ENCODE results near the gene ATP6V1G3.

Gene ATP6V1G3

GRCh38 chr1:198564716-198565115 lies 24.2 kb upstream of the ATP6V1G3 start:
- Histone ChIP-seq H2BK5ac (ENCODE audit: low read length) (no peak overlapping the region), H3K27me3 (ENCODE audit: control insufficient read depth in 3 of 3, insufficient read depth in 3 of 3, low read depth in 1 of 3, low read length in 3 of 3) (no peaks in the 10 kb centered on the region), H2AFZ (ENCODE audit: low read length) (no peak overlapping the region), H3K4me3 (ENCODE audit: low read length in 2 of 2) (no peak overlapping the region), H3K36me3 (replicated peaks in 1 of 2; ENCODE audit: control insufficient read depth in 2 of 2, insufficient read depth in 2 of 2, low read length in 2 of 2) (no peaks in the 10 kb centered on the region), H3K9me3 (replicated peaks in 1 of 2; ENCODE audit: control insufficient read depth in 2 of 2, insufficient read depth in 1 of 2, low read depth in 1 of 2, low read length in 2 of 2) (no peaks in the 10 kb centered on the region), H3K23ac (ENCODE audit: low read depth, low read length, poor library complexity) (no peak overlapping the region), H3K4ac (ENCODE audit: low read length) (no peak overlapping the region), H2BK12ac (ENCODE audit: low read length) (no peak overlapping the region), H2AK5ac (ENCODE audit: low read depth, low read length) (no peak overlapping the region), H3K79me1 (ENCODE audit: low read depth, low read length) (no peaks in the 10 kb centered on the region), H3K4me2 (ENCODE audit: insufficient read depth, low read length, poor library complexity, severe bottlenecking) (no peak overlapping the region), H4K91ac (ENCODE audit: low read depth, low read length, poor library complexity) (no peak overlapping the region), H3K9ac (ENCODE audit: low read depth, low read length, poor library complexity) (no peak overlapping the region), H2BK15ac (ENCODE audit: low read length) (no peak overlapping the region), H2BK120ac (ENCODE audit: low read depth, low read length) (no peak overlapping the region), H3K27ac (replicated peaks; ENCODE audit: low read length) (no peak overlapping the region), H3K4me1 (ENCODE audit: control insufficient read depth in 2 of 2, insufficient read depth in 1 of 2, low read depth in 1 of 2, low read length in 2 of 2) (no peaks in the 10 kb centered on the region), H4K8ac (ENCODE audit: low read depth, low read length) (no peak overlapping the region), H3K14ac (ENCODE audit: low read length) (no peak overlapping the region), H3K18ac (ENCODE audit: low read length) (no peak overlapping the region)
- DNase-seq (ENCODE audit: low spot score): no peak
- WGBS, 2 donors (ENCODE audit: extremely low coverage in 2 of 2, insufficient read length in 2 of 2, insufficient replicate concordance in 1 of 2): no CpG with 5 or more reads among the region's 1 CpG

- Histone ChIP-seq H3K18ac (ENCODE audit: low read length) (no peak overlapping the region), H3K9me3 (replicated peaks in 1 of 2; ENCODE audit: control insufficient read depth in 2 of 2, insufficient read depth in 1 of 2, low read depth in 1 of 2, low read length in 2 of 2) (no peaks in the 10 kb centered on the region), H3K36me3 (replicated peaks in 1 of 2; ENCODE audit: control insufficient read depth in 2 of 2, insufficient read depth in 2 of 2, low read length in 2 of 2) (no peaks in the 10 kb centered on the region), H3K14ac (ENCODE audit: low read length) (no peak overlapping the region), H3K79me1 (ENCODE audit: low read depth, low read length) (no peaks in the 10 kb centered on the region), H4K8ac (ENCODE audit: low read depth, low read length) (no peak overlapping the region), H2BK12ac (ENCODE audit: low read length) (no peak overlapping the region), H3K23ac (ENCODE audit: low read depth, low read length, poor library complexity) (no peak overlapping the region), H2BK15ac (ENCODE audit: low read length) (no peak overlapping the region), H3K9ac (ENCODE audit: low read depth, low read length, poor library complexity) (no peak overlapping the region), H4K91ac (ENCODE audit: low read depth, low read length, poor library complexity) (no peak overlapping the region), H2AK5ac (ENCODE audit: low read depth, low read length) (no peak overlapping the region), H3K4ac (ENCODE audit: low read length) (no peak overlapping the region), H2AFZ (ENCODE audit: low read length) (no peak overlapping the region), H2BK120ac (ENCODE audit: low read depth, low read length) (no peak overlapping the region), H3K27me3 (ENCODE audit: control insufficient read depth in 3 of 3, insufficient read depth in 3 of 3, low read depth in 1 of 3, low read length in 3 of 3) (no peaks in the 10 kb centered on the region), H3K4me3 (ENCODE audit: low read length in 2 of 2) (no peak overlapping the region), H3K27ac (replicated peaks; ENCODE audit: low read length) (no peak overlapping the region), H3K4me2 (ENCODE audit: insufficient read depth, low read length, poor library complexity, severe bottlenecking) (no peak overlapping the region), H3K4me1 (ENCODE audit: control insufficient read depth in 2 of 2, insufficient read depth in 1 of 2, low read depth in 1 of 2, low read length in 2 of 2) (no peaks in the 10 kb centered on the region), H2BK5ac (ENCODE audit: low read length) (no peak overlapping the region)
- DNase-seq (ENCODE audit: low spot score): no peak
These were observed 23.7 kb upstream of the ATP6V1G3 start for GRCh38 chr1:198564157-198564556.

GRCh38 chr1:198563583-198563982 lies 23.1 kb upstream of the ATP6V1G3 start:
- H3K4ac ChIP-seq (ENCODE audit: low read length): no peak overlapping the region
- H2AK5ac ChIP-seq (ENCODE audit: low read depth, low read length): no peak overlapping the region
- no peak overlapping the region for H2BK15ac ChIP-seq (ENCODE audit: low read length)
- no peak overlapping the region for H3K27ac ChIP-seq (replicated peaks; ENCODE audit: low read length)
- H3K14ac ChIP-seq (ENCODE audit: low read length): no peak overlapping the region
- no peak overlapping the region for H2BK5ac ChIP-seq (ENCODE audit: low read length)
- no CpG with 5 or more reads among the region's 1 CpG for WGBS, 2 donors (ENCODE audit: extremely low coverage in 2 of 2, insufficient read length in 2 of 2, insufficient replicate concordance in 1 of 2)
- H3K4me2 ChIP-seq (ENCODE audit: insufficient read depth, low read length, poor library complexity, severe bottlenecking): no peak overlapping the region
- no peak overlapping the region for H4K8ac ChIP-seq (ENCODE audit: low read depth, low read length)
- no peaks in the 10 kb centered on the region for H3K27me3 ChIP-seq (ENCODE audit: control insufficient read depth in 3 of 3, insufficient read depth in 3 of 3, low read depth in 1 of 3, low read length in 3 of 3)
- H3K18ac ChIP-seq (ENCODE audit: low read length): no peak overlapping the region
- H4K91ac ChIP-seq (ENCODE audit: low read depth, low read length, poor library complexity): no peak overlapping the region
- no peak overlapping the region for H3K4me3 ChIP-seq (ENCODE audit: low read length in 2 of 2)
- H3K4me1 ChIP-seq (ENCODE audit: control insufficient read depth in 2 of 2, insufficient read depth in 1 of 2, low read depth in 1 of 2, low read length in 2 of 2): no peaks in the 10 kb centered on the region
- H3K79me1 ChIP-seq (ENCODE audit: low read depth, low read length): no peaks in the 10 kb centered on the region
- H3K23ac ChIP-seq (ENCODE audit: low read depth, low read length, poor library complexity): no peak overlapping the region
- H3K36me3 ChIP-seq (replicated peaks in 1 of 2; ENCODE audit: control insufficient read depth in 2 of 2, insufficient read depth in 2 of 2, low read length in 2 of 2): no peaks in the 10 kb centered on the region
- no peak overlapping the region for H2AFZ ChIP-seq (ENCODE audit: low read length)
- H3K9me3 ChIP-seq (replicated peaks in 1 of 2; ENCODE audit: control insufficient read depth in 2 of 2, insufficient read depth in 1 of 2, low read depth in 1 of 2, low read length in 2 of 2): no peaks in the 10 kb centered on the region
- H2BK12ac ChIP-seq (ENCODE audit: low read length): no peak overlapping the region
- no peak for DNase-seq (ENCODE audit: low spot score)
- H3K9ac ChIP-seq (ENCODE audit: low read depth, low read length, poor library complexity): no peak overlapping the region
- no peak overlapping the region for H2BK120ac ChIP-seq (ENCODE audit: low read depth, low read length)

DNA sequence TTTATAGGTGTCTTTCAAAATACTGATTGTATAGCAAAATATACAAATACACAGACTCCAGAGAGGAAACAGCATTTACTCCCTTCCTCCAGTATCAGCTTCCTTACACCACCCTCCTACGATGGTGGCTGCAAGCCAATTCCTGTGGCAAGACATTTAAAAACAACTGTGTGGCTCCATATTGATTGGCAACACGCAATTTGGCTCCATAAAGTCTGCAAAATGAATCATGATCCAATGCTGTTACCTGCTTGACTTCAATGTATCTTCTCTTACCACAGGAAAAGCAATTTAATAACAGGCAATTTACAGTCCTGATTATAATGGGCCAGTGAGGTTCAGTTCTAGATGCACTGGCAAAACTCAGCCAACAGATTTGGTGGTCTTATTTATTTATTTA lies 19.7 kb upstream of the ATP6V1G3 start:
- Histone ChIP-seq H3K4me3 (ENCODE audit: low read length in 2 of 2) (no peak overlapping the region), H3K27ac (replicated peaks; ENCODE audit: low read length) (no peak overlapping the region), H3K4me1 (ENCODE audit: control insufficient read depth in 2 of 2, insufficient read depth in 1 of 2, low read depth in 1 of 2, low read length in 2 of 2) (no peaks in the 10 kb centered on the region), H3K18ac (ENCODE audit: low read length) (no peak overlapping the region), H2BK12ac (ENCODE audit: low read length) (no peak overlapping the region), H3K36me3 (replicated peaks in 1 of 2; ENCODE audit: control insufficient read depth in 2 of 2, insufficient read depth in 2 of 2, low read length in 2 of 2) (no peaks in the 10 kb centered on the region), H3K27me3 (ENCODE audit: control insufficient read depth in 3 of 3, insufficient read depth in 3 of 3, low read depth in 1 of 3, low read length in 3 of 3) (no peaks in the 10 kb centered on the region), H2AK5ac (ENCODE audit: low read depth, low read length) (no peak overlapping the region), H3K4ac (ENCODE audit: low read length) (no peak overlapping the region), H2AFZ (ENCODE audit: low read length) (no peak overlapping the region), H2BK5ac (ENCODE audit: low read length) (no peak overlapping the region), H3K14ac (ENCODE audit: low read length) (no peak overlapping the region), H3K23ac (ENCODE audit: low read depth, low read length, poor library complexity) (no peak overlapping the region), H2BK15ac (ENCODE audit: low read length) (no peak overlapping the region), H4K91ac (ENCODE audit: low read depth, low read length, poor library complexity) (no peak overlapping the region), H4K8ac (ENCODE audit: low read depth, low read length) (no peak overlapping the region), H3K79me1 (ENCODE audit: low read depth, low read length) (no peaks in the 10 kb centered on the region), H3K4me2 (ENCODE audit: insufficient read depth, low read length, poor library complexity, severe bottlenecking) (no peak overlapping the region), H3K9ac (ENCODE audit: low read depth, low read length, poor library complexity) (no peak overlapping the region), H3K9me3 (replicated peaks in 1 of 2; ENCODE audit: control insufficient read depth in 2 of 2, insufficient read depth in 1 of 2, low read depth in 1 of 2, low read length in 2 of 2) (no peaks in the 10 kb centered on the region), H2BK120ac (ENCODE audit: low read depth, low read length) (no peak overlapping the region)
- no CpG with 5 or more reads among the region's 2 CpGs for WGBS, 2 donors (ENCODE audit: extremely low coverage in 2 of 2, insufficient read length in 2 of 2, insufficient replicate concordance in 1 of 2)
- no peak for DNase-seq (ENCODE audit: low spot score)
